22Rv1 (cell line): Measurements from ENCODE around the gene AGAP3.

Experiments
- CTCF ChIP-seq: fragments of 450-650 bp; IDR thresholded peaks from 2 replicates; pipeline ENCODE4 v1.5.1; 2017; ENCODE audit warnings: mild to moderate bottlenecking
- ZFX ChIP-seq: fragments of 450-650 bp; IDR thresholded peaks from 2 replicates; pipeline ENCODE4 v1.6.1; 2017; ENCODE audit warnings: antibody characterized with exemption, borderline replicate concordance

GRCh38 chr7:151047976-151048815, 38.1 kb upstream of the AGAP3 start, which contains the start of gene ASIC3:
- no peak for TF ChIP-seq CTCF
- TF ChIP-seq ZFX = no peak
